IMR-90 (cell line): ENCODE data around the gene TMEM9B. TPM values are rescaled to one million over a fixed set of nuclear protein-coding genes. Genes with fewer than 3 reads are reported as not detected.

Experiments used
- ATAC-seq: fragments of 200-7000 bp; cut with Tn5 transposase; 2 replicates; pipeline ENCODE4 v1.9.1; 2020; ENCODE audit warnings: low read depth, mild to moderate bottlenecking, moderate library complexity
- BruUV-seq: library from RNA; stranded (reverse); fragments of 400-500 nt; replicated peaks from 2 replicates; lab custom pipeline; 2021; lab: Mats Ljungman, UMichigan
- CTCF ChIA-PET: fragments of 300-600 bp; formaldehyde crosslinking; extraction: SDS; loops from one replicate; lab custom pipeline; 2021; ENCODE audit warnings: antibody characterized with exemption; lab: Yijun Ruan, JAX
- POLR2A ChIA-PET: fragments of 300-600 bp; sonication (Branson Sonifier 250); formaldehyde crosslinking; loops from one replicate; lab custom pipeline; 2022; ENCODE audit warnings: antibody characterized with exemption; ENCODE audit not compliant: unreplicated experiment; lab: Charles Lee
- DNase-seq: peaks from one replicate; pipeline ENCODE4 v3.0.0; 2013
- H2AFZ ChIP-seq: replicated peaks from 2 replicates; pipeline ENCODE3; 2013; ENCODE audit warnings: low read length, mild to moderate bottlenecking; ENCODE audit not compliant: poor library complexity
- H2AK5ac ChIP-seq: 2 replicates; pipeline ENCODE4 v1.6.1; 2013; ENCODE audit warnings: low read depth, low read length, inconsistent platforms
- H2AK9ac ChIP-seq: replicated peaks from 2 replicates; pipeline ENCODE3; 2013; ENCODE audit warnings: mild to moderate bottlenecking, low read depth, low read length, moderate library complexity; ENCODE audit not compliant: poor library complexity
- H2BK120ac ChIP-seq: 2 replicates; pipeline ENCODE4 v1.6.1; 2013; ENCODE audit warnings: low read depth, low read length, inconsistent platforms
- H2BK15ac ChIP-seq: 3 replicates; pipeline ENCODE4 v1.6.1; 2013; ENCODE audit warnings: low read depth, low read length, inconsistent platforms
- H2BK20ac ChIP-seq: 2 replicates; pipeline ENCODE4 v1.6.1; 2013; ENCODE audit warnings: low read depth, mild to moderate bottlenecking, inconsistent platforms, low read length, moderate library complexity
- H2BK5ac ChIP-seq: 2 replicates; pipeline ENCODE4 v1.6.1; 2013; ENCODE audit warnings: mild to moderate bottlenecking, low read depth, low read length, inconsistent platforms; ENCODE audit not compliant: poor library complexity, severe bottlenecking
- H3K14ac ChIP-seq: replicated peaks from 2 replicates; pipeline ENCODE4 v1.6.1; 2013; ENCODE audit warnings: low read depth, low read length, inconsistent platforms
- H3K18ac ChIP-seq: 2 replicates; pipeline ENCODE4 v1.6.1; 2013; ENCODE audit warnings: low read depth, low read length, control low read depth
- H3K23ac ChIP-seq: 2 replicates; pipeline ENCODE4 v1.6.1; 2013; ENCODE audit warnings: low read depth, low read length, inconsistent platforms
- H3K27ac ChIP-seq: 2 replicates; pipeline ENCODE4 v1.5.1; 2013; ENCODE audit warnings: mild to moderate bottlenecking, control low read depth, low read length; ENCODE audit not compliant: insufficient read depth
- H3K27me3 ChIP-seq: 2 replicates; pipeline ENCODE4 v1.6.1; 2013; ENCODE audit warnings: low read length; ENCODE audit not compliant: control insufficient read depth, insufficient read depth
- H3K36me3 ChIP-seq: 2 replicates; pipeline ENCODE4 v1.6.1; 2013; ENCODE audit warnings: low read length, mixed read lengths; ENCODE audit not compliant: control insufficient read depth, insufficient read depth
- H3K4ac ChIP-seq: 2 replicates; pipeline ENCODE4 v1.6.1; 2013; ENCODE audit warnings: low read depth, low read length, inconsistent platforms
- H3K4me1 ChIP-seq: 2 replicates; pipeline ENCODE4 v1.6.1; 2013; ENCODE audit warnings: low read length, mixed read lengths; ENCODE audit not compliant: control insufficient read depth, insufficient read depth
- H3K4me2 ChIP-seq: 2 replicates; pipeline ENCODE4 v1.6.1; 2013; ENCODE audit warnings: low read depth, mild to moderate bottlenecking, control low read depth, low read length, moderate library complexity
- H3K4me3 ChIP-seq: 2 replicates; pipeline ENCODE4 v1.5.1; 2013; ENCODE audit warnings: low read depth, mild to moderate bottlenecking, control low read depth, low read length, moderate library complexity; ENCODE audit not compliant: insufficient read depth
- H3K56ac ChIP-seq: 2 replicates; pipeline ENCODE4 v1.6.1; 2013; ENCODE audit warnings: low read length, inconsistent platforms; ENCODE audit not compliant: insufficient read depth; ENCODE audit errors: extremely low read depth
- H3K79me1 ChIP-seq, 2 experiments: 2 replicates each; pipeline ENCODE4 v1.6.1; 2013; ENCODE audit warnings: low read length in 2 of 2, inconsistent platforms in 1 of 2, low read depth in 1 of 2
- H3K9ac ChIP-seq: 2 replicates; pipeline ENCODE4 v1.6.1; 2013; ENCODE audit warnings: low read depth, low read length, control low read depth
- H3K9me1 ChIP-seq: 2 replicates; pipeline ENCODE4 v1.6.1; 2013; ENCODE audit warnings: low read length, inconsistent platforms; ENCODE audit not compliant: insufficient read depth
- H3K9me3 ChIP-seq: 2 replicates; pipeline ENCODE4 v1.6.1; 2013; ENCODE audit warnings: low read length; ENCODE audit not compliant: control insufficient read depth, insufficient read depth
- H4K20me1 ChIP-seq: 2 replicates; pipeline ENCODE4 v1.6.1; 2013; ENCODE audit warnings: low read length, inconsistent platforms; ENCODE audit not compliant: insufficient read depth
- H4K5ac ChIP-seq: 2 replicates; pipeline ENCODE4 v1.6.1; 2013; ENCODE audit warnings: mild to moderate bottlenecking, low read depth, low read length, control low read depth
- H4K8ac ChIP-seq, 2 experiments: 2 replicates each; pipeline ENCODE4 v1.6.1; 2013; ENCODE audit warnings: low read depth in 2 of 2, low read length in 2 of 2, control low read depth in 1 of 2, inconsistent platforms in 1 of 2
- H4K91ac ChIP-seq: 2 replicates; pipeline ENCODE4 v1.6.1; 2013; ENCODE audit warnings: low read depth, low read length, inconsistent platforms; ENCODE audit not compliant: insufficient read depth
- BHLHE40 ChIP-seq: fragments of 150-350 bp; IDR thresholded peaks from 2 replicates; pipeline ENCODE4 v1.6.1; 2016; ENCODE audit warnings: mild to moderate bottlenecking, low read depth, low read length
- CEBPB ChIP-seq: IDR thresholded peaks from 2 replicates; pipeline ENCODE4 v1.6.1; 2012; ENCODE audit warnings: low read depth, low read length, improper control_type of control experiment
- FOS ChIP-seq: fragments of 150-350 bp; IDR thresholded peaks from 2 replicates; pipeline ENCODE4 v1.6.1; 2016; ENCODE audit warnings: low read depth, low read length
- MAFK ChIP-seq: IDR thresholded peaks from 2 replicates; pipeline ENCODE4 v1.6.1; 2012; ENCODE audit warnings: low read depth, low read length, improper control_type of control experiment
- MAZ ChIP-seq: IDR thresholded peaks from 2 replicates; pipeline ENCODE4 v1.6.1; 2012; ENCODE audit warnings: low read depth, mild to moderate bottlenecking, low read length, improper control_type of control experiment, moderate library complexity, borderline replicate concordance
- MXI1 ChIP-seq: IDR thresholded peaks from 2 replicates; pipeline ENCODE4 v1.6.1; 2012; ENCODE audit warnings: low read depth, mild to moderate bottlenecking, low read length, moderate library complexity, borderline replicate concordance
- NFE2L2 ChIP-seq: fragments of 150-350 bp; IDR thresholded peaks from 2 replicates; pipeline ENCODE4 v1.6.1; 2016; ENCODE audit warnings: low read depth, mild to moderate bottlenecking, low read length
- RAD21 ChIP-seq: IDR thresholded peaks from 2 replicates; pipeline ENCODE4 v1.6.1; 2012; ENCODE audit warnings: low read length, improper control_type of control experiment
- RCOR1 ChIP-seq: IDR thresholded peaks from 2 replicates; pipeline ENCODE4 v1.6.1; 2012; ENCODE audit warnings: mild to moderate bottlenecking, low read length, improper control_type of control experiment; ENCODE audit not compliant: insufficient replicate concordance
- RFX5 ChIP-seq: IDR thresholded peaks from 2 replicates; pipeline ENCODE4 v1.8.0; 2012; ENCODE audit warnings: low read depth, mild to moderate bottlenecking, low read length, moderate library complexity
- SMC3 ChIP-seq: fragments of 150-350 bp; IDR thresholded peaks from 2 replicates; pipeline ENCODE4 v1.6.1; 2016; ENCODE audit warnings: low read depth, mild to moderate bottlenecking, antibody characterized with exemption, low read length, moderate library complexity
- WGBS, 2 experiments: methylation state at CpG; one replicate each; pipeline versions ENCODE4 v1.1.5 to v1.1.7; 2013; ENCODE audit warnings: missing lambda C conversion rate in 2 of 2; ENCODE audit not compliant: insufficient read length in 1 of 2; ENCODE audit errors: extremely low coverage in 2 of 2; 5-methylcytosine and 5-hydroxymethylcytosine counted together
- dilution Hi-C: fragments of 300-500 bp; cut with HindIII; formaldehyde crosslinking; loops from one replicate; pipeline ENCODE4 v1.14.3; 2018; ENCODE audit warnings: low sequenced_read_pairs; ENCODE audit not compliant: unreplicated experiment
- in situ Hi-C: fragments of 300-500 bp; cut with MboI; formaldehyde crosslinking; loops from 3 replicates; pipeline ENCODE4 v1.14.3; 2019; ENCODE audit warnings: low sequenced_read_pairs, inconsistent platforms, mixed read lengths
- intact Hi-C: fragments of 100-400 bp; cut with micrococcal nuclease; formaldehyde crosslinking; loops from 2 replicates; pipeline ENCODE4 v1.10.0; 2022
- polyA plus RNA-seq, 3 experiments: library from polyadenylated mRNA; depleted of rRNA; stranded (reverse); fragments of >200 nt; gene quantifications; 2 replicates each; pipeline ENCODE4 v1.2.3, GENCODE V29; 2012; ENCODE audit warnings: low replicate concordance in 1 of 3
- total RNA-seq: library from RNA; depleted of rRNA; stranded (reverse); fragments of >200 nt; gene quantifications from 2 replicates; pipeline ENCODE4 v1.2.3, GENCODE V29; 2012
- TF ChIP-seq, protein P1 (sequence below): conservative IDR thresholded peaks from 2 replicates; pipeline ENCODE4 v1.5.1; 2012; ENCODE audit warnings: mild to moderate bottlenecking, low read depth, low read length, improper control_type of control experiment
- TF ChIP-seq, protein P2 (sequence below): fragments of 150-350 bp; IDR thresholded peaks from 2 replicates; pipeline ENCODE4 v1.6.1; 2016; ENCODE audit warnings: low read depth, mild to moderate bottlenecking, low read length, moderate library complexity, borderline replicate concordance
- TF ChIP-seq, protein P3 (sequence below): fragments of 150-350 bp; IDR thresholded peaks from 2 replicates; pipeline ENCODE4 v1.6.1; 2017; ENCODE audit warnings: mild to moderate bottlenecking, antibody characterized with exemption, low read length, low read depth

TMEM9B gene
- total and polyA plus RNA-seq, 2 of the 4 experiments (the other 2 are of a cell fraction) = 24.6 to 25.6 TPM

DNA sequence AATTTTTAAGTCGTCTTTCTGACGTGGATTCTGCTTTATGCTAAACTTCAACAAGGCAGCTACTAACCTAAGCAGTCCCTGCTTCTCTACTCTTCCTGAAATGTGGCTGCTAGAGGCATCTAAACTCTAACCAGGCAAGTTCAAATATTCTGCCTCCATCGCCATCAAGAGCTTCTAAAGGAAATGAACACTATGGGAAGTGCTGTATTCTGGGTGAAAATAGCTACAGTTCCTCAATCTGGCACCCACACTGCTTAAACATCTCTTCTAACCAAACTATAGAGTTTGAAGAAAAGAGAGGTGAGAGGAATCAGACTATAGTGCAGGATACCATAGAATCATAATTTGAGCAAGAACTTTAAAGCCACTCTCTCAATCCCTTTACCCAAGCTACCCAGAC, 33.2 kb upstream of the TMEM9B start:
- Histone ChIP-seq H3K14ac (no peak overlapping the region), H2BK15ac (no peak overlapping the region), H3K79me1 (peaks cover 17 to 24% of the 10 kb centered on the region in 2 experiments; a peak in 3 of 4 replicates), H2BK120ac (no peak overlapping the region), H4K20me1 (no peaks in the 10 kb centered on the region), H3K27me3 (no peaks in the 10 kb centered on the region), H2BK20ac (no peak overlapping the region), H3K9me1 (no peaks in the 10 kb centered on the region; the same call in 1 of the 2 replicates), H3K56ac (no peak overlapping the region), H4K91ac (no peak overlapping the region), H2AFZ (no peak overlapping the region), H3K23ac (no peak overlapping the region), H3K36me3 (no peaks in the 10 kb centered on the region), H3K4me1 (no peaks in the 10 kb centered on the region), H3K4ac (no peak overlapping the region), H2AK9ac (no peak overlapping the region), H4K5ac (no peak overlapping the region), H3K18ac (no peak overlapping the region), H3K4me3 (no peak overlapping the region), H4K8ac (no peak overlapping the region), H3K9ac (no peak overlapping the region), H3K27ac (no peak overlapping the region), H3K4me2 (no peak overlapping the region), H2AK5ac (no peak overlapping the region), H2BK5ac (no peak overlapping the region), H3K9me3 (no peaks in the 10 kb centered on the region)
- intact Hi-C loops = no loop called here
- no peak for DNase-seq
- CTCF ChIA-PET = interaction anchor here (1.1 to 1.3 kb wide), 2 partner anchors 18 to 35 kb away, joined by 3 to 4 read pairs; no protein-coding TSS in a partner anchor
- POLR2A ChIA-PET = no interaction called here
- TF ChIP-seq, protein P1, sequence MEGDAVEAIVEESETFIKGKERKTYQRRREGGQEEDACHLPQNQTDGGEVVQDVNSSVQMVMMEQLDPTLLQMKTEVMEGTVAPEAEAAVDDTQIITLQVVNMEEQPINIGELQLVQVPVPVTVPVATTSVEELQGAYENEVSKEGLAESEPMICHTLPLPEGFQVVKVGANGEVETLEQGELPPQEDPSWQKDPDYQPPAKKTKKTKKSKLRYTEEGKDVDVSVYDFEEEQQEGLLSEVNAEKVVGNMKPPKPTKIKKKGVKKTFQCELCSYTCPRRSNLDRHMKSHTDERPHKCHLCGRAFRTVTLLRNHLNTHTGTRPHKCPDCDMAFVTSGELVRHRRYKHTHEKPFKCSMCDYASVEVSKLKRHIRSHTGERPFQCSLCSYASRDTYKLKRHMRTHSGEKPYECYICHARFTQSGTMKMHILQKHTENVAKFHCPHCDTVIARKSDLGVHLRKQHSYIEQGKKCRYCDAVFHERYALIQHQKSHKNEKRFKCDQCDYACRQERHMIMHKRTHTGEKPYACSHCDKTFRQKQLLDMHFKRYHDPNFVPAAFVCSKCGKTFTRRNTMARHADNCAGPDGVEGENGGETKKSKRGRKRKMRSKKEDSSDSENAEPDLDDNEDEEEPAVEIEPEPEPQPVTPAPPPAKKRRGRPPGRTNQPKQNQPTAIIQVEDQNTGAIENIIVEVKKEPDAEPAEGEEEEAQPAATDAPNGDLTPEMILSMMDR = no peak
- TF ChIP-seq FOS (no peak), RCOR1 (no peak), MAZ (no peak), RFX5 (no peak), CEBPB (no peak), RAD21 (no peak), NFE2L2 (no peak), BHLHE40 (no peak), MXI1 (no peak), MAFK (no peak), SMC3 (no peak)
- TF ChIP-seq, protein P2, sequence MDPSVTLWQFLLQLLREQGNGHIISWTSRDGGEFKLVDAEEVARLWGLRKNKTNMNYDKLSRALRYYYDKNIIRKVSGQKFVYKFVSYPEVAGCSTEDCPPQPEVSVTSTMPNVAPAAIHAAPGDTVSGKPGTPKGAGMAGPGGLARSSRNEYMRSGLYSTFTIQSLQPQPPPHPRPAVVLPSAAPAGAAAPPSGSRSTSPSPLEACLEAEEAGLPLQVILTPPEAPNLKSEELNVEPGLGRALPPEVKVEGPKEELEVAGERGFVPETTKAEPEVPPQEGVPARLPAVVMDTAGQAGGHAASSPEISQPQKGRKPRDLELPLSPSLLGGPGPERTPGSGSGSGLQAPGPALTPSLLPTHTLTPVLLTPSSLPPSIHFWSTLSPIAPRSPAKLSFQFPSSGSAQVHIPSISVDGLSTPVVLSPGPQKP = no peak
- TF ChIP-seq, protein P3, sequence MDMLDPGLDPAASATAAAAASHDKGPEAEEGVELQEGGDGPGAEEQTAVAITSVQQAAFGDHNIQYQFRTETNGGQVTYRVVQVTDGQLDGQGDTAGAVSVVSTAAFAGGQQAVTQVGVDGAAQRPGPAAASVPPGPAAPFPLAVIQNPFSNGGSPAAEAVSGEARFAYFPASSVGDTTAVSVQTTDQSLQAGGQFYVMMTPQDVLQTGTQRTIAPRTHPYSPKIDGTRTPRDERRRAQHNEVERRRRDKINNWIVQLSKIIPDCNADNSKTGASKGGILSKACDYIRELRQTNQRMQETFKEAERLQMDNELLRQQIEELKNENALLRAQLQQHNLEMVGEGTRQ = no peak
- ATAC-seq = no peak
- 94% methylated on average over 2 of the region's 3 CpGs; no CpG with 5 or more reads in 1 of the 2 experiments for WGBS, 2 experiments
- dilution Hi-C loops = no loop called here
- no TSS peak for BruUV-seq
- in situ Hi-C loops = no loop called here
